Upper lobe of left lung (tissue), 4 donors: ENCODE data around the gene TENM3.

Source experiments
- CTCF ChIP-seq, 6 experiments: fragments of 450-650 bp in 4 of 6; fragments of 200-600 bp in 2 of 6; sonication (generic) in 2 of 6; IDR thresholded peaks; one replicate each; pipeline ENCODE4 v1.5.1; 2016 to 2019; ENCODE audit warnings: antibody characterized with exemption in 6 of 6
- EP300 ChIP-seq, 4 donors: sonication (generic); formaldehyde crosslinking; IDR thresholded peaks; one replicate each; pipeline ENCODE4 v1.5.1; 2017; ENCODE audit warnings: antibody characterized with exemption in 4 of 4, control low read depth in 2 of 4
- POLR2A ChIP-seq, 4 donors: fragments of 450-650 bp; IDR thresholded peaks; one replicate each; pipeline ENCODE4 v1.5.1; 2016 to 2017; ENCODE audit warnings: antibody characterized with exemption in 4 of 4, mild to moderate bottlenecking in 2 of 4
- POLR2AphosphoS5 ChIP-seq, 2 donors: sonication (generic); formaldehyde crosslinking; IDR thresholded peaks; one replicate each; pipeline ENCODE4 v1.5.1; 2017; ENCODE audit warnings: antibody characterized with exemption in 2 of 2

- TF ChIP-seq CTCF (IDR thresholded peaks at IDR 0.05) (no peak), POLR2A (IDR thresholded peaks at IDR 0.05) (no peak), POLR2AphosphoS5 (IDR thresholded peaks at IDR 0.05) (no peak), EP300 (IDR thresholded peaks at IDR 0.05) (no peak)
Observed at GRCh38 chr4:182764137-182764536, 520.9 kb downstream of the TENM3 start.
